ENCODE measurements around the gene IL11. TPM values are rescaled to one million over a fixed set of nuclear protein-coding genes. Genes with fewer than 3 reads are reported as not detected.
A peak's percentile ranks its signal among the peaks of the same experiment; 100 is the strongest.
"Not testable (repeated sequence)": the region's sequence is repeated elsewhere in the genome, so short reads cannot be mapped to it uniquely, and the experiment has no call there.

Gene IL11
- under 1 TPM in 1 of 2 experiments, not detected in 1; 0.21 TPM for total RNA-seq
- not detected for polyA plus RNA-seq
- total RNA-seq, result 0 to 0.45 (median 0.08) reads per million in 6 experiments

DNA sequence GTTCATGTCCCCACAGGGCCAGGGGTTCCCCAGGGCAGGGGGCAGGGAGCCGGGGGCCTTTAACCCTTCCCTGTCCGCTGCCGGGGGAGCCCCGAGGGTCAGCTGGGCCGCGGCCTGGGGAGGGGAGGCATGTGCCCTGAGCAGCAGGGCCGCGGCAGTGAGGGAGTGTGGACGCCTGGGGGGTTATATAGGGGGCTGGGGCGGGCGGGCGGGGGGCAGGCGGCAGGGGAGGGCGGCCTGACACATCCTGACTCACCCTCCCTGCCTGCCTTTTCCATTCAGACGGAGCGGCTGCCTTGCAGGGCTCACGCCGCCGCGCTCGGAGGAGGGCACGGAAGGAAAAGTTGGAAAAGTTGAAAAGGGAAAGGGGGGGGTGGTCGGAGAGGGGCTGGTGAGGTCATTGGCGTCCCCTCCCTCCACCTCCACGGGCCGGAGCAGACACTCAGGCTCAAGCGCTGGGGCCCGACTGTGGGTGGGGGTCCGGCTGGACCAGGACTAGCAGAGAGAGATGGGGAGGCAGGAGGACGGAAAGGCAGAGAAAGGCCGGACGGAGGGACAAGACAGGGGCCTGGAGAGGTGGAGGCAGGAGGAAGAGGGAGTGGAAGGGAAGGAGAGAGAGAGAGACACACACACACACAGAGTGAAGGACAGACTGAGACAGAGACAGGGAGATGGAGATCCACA is at the start of gene IL11:
IL11 (minus strand) TSS at position 159 of the 684 bp plus-strand sequence; CDS start at position 6, 153 bp downstream.
- POLR2A ChIA-PET, result interaction anchor here (1.6 kb wide), 1 partner anchor 13 kb away, joined by 6 read pairs; no protein-coding TSS in a partner anchor
- peaks cover 8 to 19% (median 14%) of the 10 kb centered on the region in 4 donors for H3K4me1 Mint-ChIP-seq
- peaks cover 0 to 2% (median 0%) of the 10 kb centered on the region in 9 donors for H3K9me3 Mint-ChIP-seq
- ATAC-seq (no peak), DNase-seq (no peak)
- H3K27ac Mint-ChIP-seq, result peak within 1 kb of the TSS in 5 of 10 donors; percentile 28 to 81 (median 64)
- H3K27me3 Mint-ChIP-seq, result peaks cover 21 to 59% (median 37%) of the 10 kb centered on the region in 5 donors
- peak within 1 kb of the TSS; percentile 65 to 90 (median 82) for H3K4me3 Mint-ChIP-seq
- peaks cover 0 to 6% (median 3%) of the 10 kb centered on the region in 3 donors for H3K36me3 Mint-ChIP-seq

DNA sequence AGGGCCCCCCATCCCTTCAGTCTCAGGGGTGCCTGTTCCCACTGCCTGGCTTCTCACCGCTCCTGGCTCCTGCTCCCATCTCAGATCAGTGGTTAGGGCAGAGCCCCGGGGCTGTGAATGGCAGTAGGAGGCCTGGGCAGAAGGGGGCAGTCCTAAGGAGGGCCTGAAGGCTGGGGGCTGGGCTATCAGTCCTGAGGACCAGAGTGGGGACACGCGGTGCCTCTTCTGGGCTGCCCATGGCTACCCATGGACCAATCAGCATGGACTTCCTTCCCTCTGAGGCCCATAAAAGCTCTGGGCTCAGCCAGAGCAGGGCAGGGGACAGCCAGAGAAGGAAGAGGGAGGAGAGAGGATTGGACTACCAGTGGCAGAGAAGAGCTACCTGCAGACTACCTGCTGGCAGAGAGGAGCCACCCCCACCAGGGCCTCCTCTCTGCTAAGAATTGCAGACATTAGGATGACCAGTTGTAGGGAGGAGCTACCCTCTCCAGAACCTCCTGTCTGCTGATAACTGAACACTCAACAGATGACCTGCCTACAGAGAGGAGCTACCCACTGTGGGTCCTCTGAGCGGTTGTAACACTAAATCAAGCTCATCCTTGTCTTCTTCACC is 49.5 kb upstream of the IL11 start:
- POLR2A ChIA-PET, result interaction anchor here (0.7 to 1.8 kb wide), 2 partner anchors 9 to 13 kb away, joined by 3 to 6 read pairs; partner anchors contain the start of gene UBE2S
- H3K9me3 Mint-ChIP-seq, result no peaks in the 10 kb centered on the region
- no peak for DNase-seq
- H3K36me3 Mint-ChIP-seq, result no peaks in the 10 kb centered on the region
- H3K27me3 Mint-ChIP-seq, result peaks cover 0 to 11% (median 0%) of the 10 kb centered on the region in 5 donors
- peaks cover 5 to 28% (median 19%) of the 10 kb centered on the region in 4 donors for H3K4me1 Mint-ChIP-seq
- H3K27ac Mint-ChIP-seq, result no peak overlapping the region
- H3K4me3 Mint-ChIP-seq, result no peak overlapping the region
- no peak for ATAC-seq

DNA sequence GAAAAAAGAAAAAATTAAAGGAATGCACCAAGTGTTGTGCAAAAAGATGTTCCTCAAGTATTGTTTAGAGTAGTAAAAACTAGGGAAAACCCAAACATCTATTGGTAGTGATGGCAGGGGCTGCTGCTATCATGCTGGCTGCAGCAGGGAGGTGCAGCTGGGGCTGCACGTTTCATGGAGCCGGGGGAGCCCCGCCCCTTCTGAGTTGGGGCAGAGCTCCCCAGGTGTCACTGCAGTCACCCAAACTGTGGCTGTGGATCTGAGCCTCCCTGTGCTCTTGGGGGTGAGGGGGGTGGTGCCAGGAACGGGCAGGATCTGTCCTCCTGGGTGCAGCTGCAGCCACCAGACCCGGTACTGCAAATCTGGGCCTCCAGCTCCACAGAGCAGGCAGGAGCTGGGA is 48.8 kb upstream of the IL11 start:
- POLR2A ChIA-PET, result interaction anchor here (1.8 kb wide), 1 partner anchor 12 kb away, joined by 6 read pairs; the partner anchor contains the start of gene UBE2S

DNA sequence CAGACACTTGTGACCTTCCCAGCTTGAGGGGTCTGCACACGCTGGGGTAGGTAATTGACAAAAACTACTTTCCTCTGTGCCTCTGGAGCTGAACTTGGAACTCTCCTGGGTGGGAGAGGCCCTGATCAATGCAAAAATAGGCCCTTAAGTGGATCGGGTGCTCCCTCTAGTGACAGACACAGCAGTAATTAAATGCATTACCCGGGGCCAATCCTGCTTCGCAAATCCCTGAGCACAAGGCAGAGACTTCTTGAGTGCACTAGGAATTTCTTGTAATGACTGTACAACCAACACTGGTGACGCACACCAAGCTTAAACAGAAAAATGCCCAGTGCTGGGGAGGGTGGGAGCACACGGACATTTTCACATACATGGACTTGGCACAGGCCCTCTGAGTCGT is 47.9 kb upstream of the IL11 start:
- DNase-seq (peak in 8 of 10 donors; percentile 27 to 80 (median 54)), ATAC-seq (peak; percentile 61 to 80)
- Mint-ChIP-seq H3K36me3 (no peaks in the 10 kb centered on the region), H3K4me1 (peaks cover 5 to 28% (median 19%) of the 10 kb centered on the region in 4 donors), H3K27ac (peak overlapping the region in 1 of 10 donors; percentile 2), H3K4me3 (no peak overlapping the region), H3K27me3 (peaks cover 0 to 9% (median 0%) of the 10 kb centered on the region in 5 donors), H3K9me3 (no peaks in the 10 kb centered on the region)
- POLR2A ChIA-PET, result interaction anchor here (1.1 kb wide), 1 partner anchor 10 kb away, joined by 3 read pairs; the partner anchor contains the start of gene UBE2S

More for the DNA sequence above, 48.8 kb upstream of the IL11 start:
- DNase-seq, result no peak
- no peaks in the 10 kb centered on the region for H3K9me3 Mint-ChIP-seq
- H3K27ac Mint-ChIP-seq, result no peak overlapping the region
- ATAC-seq, result no peak
- no peak overlapping the region for H3K4me3 Mint-ChIP-seq
- no peaks in the 10 kb centered on the region for H3K36me3 Mint-ChIP-seq
- peaks cover 0 to 9% (median 0%) of the 10 kb centered on the region in 5 donors for H3K27me3 Mint-ChIP-seq
- peaks cover 4 to 28% (median 19%) of the 10 kb centered on the region in 4 donors for H3K4me1 Mint-ChIP-seq

DNA sequence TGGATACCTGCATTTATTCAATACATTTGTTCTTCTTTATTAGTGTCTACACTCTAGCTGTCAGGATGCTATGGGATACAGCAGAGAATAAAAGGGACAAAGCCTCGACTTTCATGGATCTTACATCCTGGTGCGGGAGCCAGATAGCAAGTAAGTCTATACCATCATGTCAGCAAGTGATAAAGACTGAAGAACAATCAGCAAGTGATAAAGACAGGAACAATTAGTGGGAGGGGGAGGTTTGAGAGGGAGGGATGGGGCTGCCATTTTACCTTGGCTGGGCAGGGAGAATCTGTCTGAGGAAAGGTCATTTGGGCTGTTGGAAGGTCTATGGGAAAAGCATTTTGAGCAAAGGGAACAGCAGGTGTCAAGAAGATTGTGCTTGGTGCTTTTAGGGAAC is 39.9 kb upstream of the IL11 start:
- H3K9me3 Mint-ChIP-seq, result peaks cover 0 to 12% (median 0%) of the 10 kb centered on the region in 9 donors
- H3K27ac Mint-ChIP-seq, result peak overlapping the region in 3 of 10 donors; percentile 23 to 82 (median 76)
- ATAC-seq (no peak), DNase-seq (no peak)
- peaks cover 7 to 13% (median 10%) of the 10 kb centered on the region in 3 donors for H3K36me3 Mint-ChIP-seq
- peak overlapping the region in 2 of 10 donors; percentile 9 to 34 for H3K4me3 Mint-ChIP-seq
- H3K4me1 Mint-ChIP-seq, result peaks cover 20 to 32% (median 29%) of the 10 kb centered on the region in 4 donors
- H3K27me3 Mint-ChIP-seq, result peaks cover 0 to 3% (median 0%) of the 10 kb centered on the region in 5 donors
- POLR2A ChIA-PET, result interaction anchor here (0.6 to 10.0 kb wide), 3 partner anchors 21 to 151 kb away, joined by 3 to 181 read pairs (median 4); partner anchors contain the start of genes PPP6R1, RPL28 and TMEM238

DNA sequence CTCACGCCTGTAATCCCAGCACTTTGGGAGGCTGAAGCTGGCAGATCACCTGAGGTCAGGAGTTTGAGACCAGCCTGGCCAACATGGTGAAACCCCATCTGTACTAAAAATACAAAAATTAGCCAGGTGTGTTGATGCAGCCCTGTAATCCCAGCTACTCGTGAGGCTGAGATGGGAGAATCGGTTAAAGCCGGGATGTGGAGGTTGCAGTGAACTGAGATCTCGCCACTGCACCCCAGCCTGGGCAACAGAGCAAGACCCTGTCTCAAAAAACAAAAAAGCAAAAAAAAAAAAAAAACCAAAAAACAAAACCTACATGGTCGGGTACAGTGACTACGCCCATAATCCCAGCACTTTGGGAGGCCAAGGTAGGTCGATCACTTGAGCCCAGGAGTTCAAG is 38.9 kb upstream of the IL11 start:
- Mint-ChIP-seq H3K36me3 (peaks cover 7 to 15% (median 10%) of the 10 kb centered on the region in 3 donors), H3K27ac (peak overlapping the region; percentile 52 to 100 (median 98)), H3K4me3 (peak overlapping the region; percentile 31 to 98 (median 92)), H3K9me3 (peaks cover 0 to 12% (median 0%) of the 10 kb centered on the region in 9 donors), H3K4me1 (peaks cover 20 to 32% (median 29%) of the 10 kb centered on the region in 4 donors)
- POLR2A ChIA-PET, result interaction anchor here (0.8 to 10.0 kb wide), 6 partner anchors 20 to 245 kb away, joined by 3 to 181 read pairs (median 4); partner anchors contain the start of genes KMT5C, PPP6R1, RPL28 and TMEM238
- not testable (repeated sequence) for H3K27me3 Mint-ChIP-seq, ATAC-seq, DNase-seq

DNA sequence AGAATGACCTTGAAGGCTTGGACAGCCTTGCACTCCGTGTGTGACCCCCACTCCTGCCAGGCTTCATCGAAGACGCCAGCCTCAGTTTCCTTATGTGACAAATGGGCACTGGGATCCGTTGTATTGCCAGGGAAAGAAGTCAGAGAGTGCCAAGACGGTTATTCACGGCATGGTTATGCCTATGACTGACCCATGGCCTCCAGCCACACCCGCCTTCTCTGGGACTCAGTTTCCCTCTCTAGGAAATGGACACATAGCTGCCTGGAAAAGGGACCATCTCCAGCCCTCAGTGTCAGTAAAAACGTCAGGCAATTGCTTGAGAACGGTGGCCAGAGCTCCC is 38.2 kb upstream of the IL11 start:
- Mint-ChIP-seq H3K9me3 (peaks cover 0 to 12% (median 0%) of the 10 kb centered on the region in 9 donors), H3K4me3 (peak overlapping the region; percentile 88 to 98 (median 94)), H3K36me3 (peaks cover 7 to 21% (median 10%) of the 10 kb centered on the region in 3 donors), H3K27me3 (peaks cover 0 to 3% (median 0%) of the 10 kb centered on the region in 5 donors), H3K27ac (peak overlapping the region; percentile 93 to 100 (median 99)), H3K4me1 (peaks cover 18 to 37% (median 29%) of the 10 kb centered on the region in 4 donors)
- DNase-seq, result no peak
- no peak for ATAC-seq
- POLR2A ChIA-PET, result interaction anchor here (0.9 to 10.0 kb wide), 7 partner anchors 10 to 246 kb away, joined by 3 to 181 read pairs (median 5); partner anchors contain the start of genes KMT5C, RPL28, TMEM238 and U2AF2

DNA sequence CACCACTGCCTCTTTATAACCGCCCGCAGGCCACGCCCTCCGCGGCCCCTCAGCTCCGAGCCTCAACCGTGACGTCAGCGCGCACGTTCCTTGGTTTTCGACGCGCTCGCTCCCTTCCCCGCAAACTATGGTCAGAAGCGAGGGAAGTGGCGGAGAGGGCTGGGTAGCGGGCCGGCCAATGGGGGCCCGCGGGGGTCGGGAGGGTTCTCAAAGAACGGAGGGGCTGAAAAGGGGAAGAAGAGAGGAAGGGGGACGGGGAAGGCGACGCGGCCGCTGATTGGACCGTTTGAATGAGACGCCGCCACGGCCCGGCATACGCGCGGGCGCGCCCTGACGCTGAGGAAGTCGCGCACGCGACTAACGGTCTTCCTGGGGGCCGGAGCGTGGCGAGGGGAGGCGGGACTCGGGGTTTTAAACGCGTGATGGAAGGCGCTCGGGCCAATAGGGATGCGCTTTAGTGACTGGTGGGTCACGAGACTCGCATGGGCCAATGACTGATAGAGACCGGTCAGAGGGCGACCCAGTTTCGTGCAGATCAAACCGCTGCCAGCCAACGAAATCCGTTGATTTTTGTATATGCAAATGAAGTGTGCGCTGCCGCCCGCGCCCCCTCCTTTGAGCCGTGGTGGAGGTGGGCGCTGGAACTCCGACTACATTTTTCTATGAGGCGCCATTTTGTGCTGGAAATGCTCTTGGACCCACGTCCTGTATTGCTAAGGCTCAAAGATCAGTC is 37.7 kb upstream of the IL11 start:
- POLR2A ChIA-PET, result interaction anchor here (0.5 to 10.0 kb wide), 24 partner anchors 9 to 291 kb away, joined by 3 to 181 read pairs (median 6); partner anchors contain the start of genes FIZ1, HSPBP1, KMT5C and PPP1R12C
- H3K27ac Mint-ChIP-seq, result peak overlapping the region; percentile 93 to 100 (median 99)
- peaks cover 0 to 3% (median 0%) of the 10 kb centered on the region in 5 donors for H3K27me3 Mint-ChIP-seq

DNA sequence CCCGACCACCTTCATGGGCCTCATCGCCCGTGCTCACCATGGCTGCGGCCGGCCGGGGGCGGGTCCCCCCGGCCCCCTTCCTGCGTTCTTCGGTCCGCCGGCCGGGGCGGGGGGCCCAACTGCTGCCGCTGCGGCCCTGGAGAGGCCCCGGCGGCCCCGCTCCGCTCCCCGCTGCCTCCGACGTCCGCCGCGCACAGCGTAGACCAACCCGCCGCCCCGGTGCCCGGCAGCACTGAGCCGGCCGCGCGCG is 37.2 kb upstream of the IL11 start, which contains the start of gene UBE2S:
UBE2S (minus strand) TSS at position 239 of the 250 bp plus-strand sequence; CDS start at position 40, 199 bp downstream.
- DNase-seq, H3K27me3 Mint-ChIP-seq: not testable (repeated sequence)
- Mint-ChIP-seq H3K27ac (peak within 1 kb of the TSS; percentile 93 to 100 (median 99)), H3K9me3 (peaks cover 0 to 12% (median 0%) of the 10 kb centered on the region in 9 donors), H3K36me3 (peaks cover 7 to 31% (median 15%) of the 10 kb centered on the region in 3 donors), H3K4me3 (peak within 1 kb of the TSS; percentile 88 to 98 (median 94)), H3K4me1 (peaks cover 20 to 39% (median 30%) of the 10 kb centered on the region in 4 donors)
- POLR2A ChIA-PET, result interaction anchor here (0.6 to 10.0 kb wide), 21 partner anchors 9 to 290 kb away, joined by 3 to 181 read pairs (median 6); partner anchors contain the start of genes FIZ1, HSPBP1, KMT5C and PPP1R12C
- ATAC-seq, result peak; percentile 0 to 68

More for the DNA sequence above, 37.7 kb upstream of the IL11 start:
- DNase-seq (peak; percentile 94 to 99 (median 97)), ATAC-seq (peak; percentile 91 to 92)
- peaks cover 7 to 26% (median 14%) of the 10 kb centered on the region in 3 donors for H3K36me3 Mint-ChIP-seq
- H3K4me1 Mint-ChIP-seq, result peaks cover 20 to 39% (median 30%) of the 10 kb centered on the region in 4 donors
- H3K9me3 Mint-ChIP-seq, result peaks cover 0 to 12% (median 0%) of the 10 kb centered on the region in 9 donors
- peak overlapping the region; percentile 88 to 98 (median 94) for H3K4me3 Mint-ChIP-seq

DNA sequence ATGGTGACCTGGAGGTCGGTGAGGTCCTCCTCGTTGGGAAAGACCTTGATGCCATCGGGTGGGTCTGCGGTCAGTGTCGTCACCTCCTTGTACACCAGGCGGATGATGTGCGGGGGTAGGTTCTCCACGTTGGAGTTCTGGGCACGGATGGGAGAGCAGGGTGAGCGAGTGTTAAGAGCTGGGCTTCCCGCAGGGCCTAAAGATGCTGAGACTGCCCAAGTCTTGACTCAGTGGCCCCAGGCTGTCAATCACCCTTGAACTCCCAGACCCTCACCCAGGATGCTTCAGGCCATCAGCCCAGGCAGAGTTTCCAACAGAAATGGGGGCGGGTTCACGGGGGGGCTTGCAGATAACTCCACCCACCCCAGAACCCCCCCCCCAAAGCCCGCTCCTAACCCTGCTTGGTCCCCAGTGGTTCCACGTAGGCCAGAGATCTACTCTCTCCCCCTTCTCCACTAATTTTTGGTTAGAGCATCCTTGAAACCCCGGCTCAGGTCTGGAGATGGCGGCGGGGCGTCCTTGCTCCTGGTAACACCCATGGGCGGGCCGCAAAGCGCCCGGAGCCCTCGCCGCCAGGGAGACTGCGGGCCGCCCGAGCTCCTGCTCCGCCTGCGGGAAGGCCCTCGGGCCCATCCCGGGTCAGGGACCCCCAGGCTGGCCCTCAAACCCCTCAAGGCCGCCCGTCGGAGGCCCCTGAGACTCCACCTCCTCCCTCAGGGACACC is 36.7 kb upstream of the IL11 start:
- Mint-ChIP-seq H3K27ac (peak overlapping the region; percentile 74 to 100 (median 85)), H3K27me3 (peaks cover 0 to 3% (median 0%) of the 10 kb centered on the region in 5 donors), H3K4me1 (peaks cover 20 to 39% (median 30%) of the 10 kb centered on the region in 4 donors), H3K4me3 (peak overlapping the region; percentile 73 to 98 (median 80)), H3K9me3 (peaks cover 0 to 12% (median 0%) of the 10 kb centered on the region in 9 donors), H3K36me3 (peaks cover 7 to 36% (median 17%) of the 10 kb centered on the region in 3 donors)
- POLR2A ChIA-PET, result interaction anchor here (1.0 to 10.0 kb wide), 17 partner anchors 8 to 290 kb away, joined by 3 to 181 read pairs (median 6); partner anchors contain the start of genes HSPBP1, KMT5C, PPP1R12C and RPL28
- ATAC-seq, result peak in 1 of 2 donors; percentile 0
- peak in 2 of 10 donors; percentile 27 to 71 for DNase-seq

All from naive thymus-derived CD8-positive, alpha-beta T cell (primary cell).